K562 (cell line): ENCODE results near the gene CNNM4. TPM values are rescaled to one million over a fixed set of nuclear protein-coding genes. Genes with fewer than 3 reads are reported as not detected.

Source experiments
- ADNP ChIP-seq: fragments of 200-800 bp; sonication (Bioruptor generic); IDR thresholded peaks from 2 replicates; pipeline ENCODE4 v1.6.1; 2016; ENCODE audit warnings: missing genetic modification characterization, missing compliant biosample characterization
- MTA3 ChIP-seq: fragments of 450-650 bp; formaldehyde crosslinking; IDR thresholded peaks from 2 replicates; pipeline ENCODE4 v1.6.1; 2017; ENCODE audit warnings: mild to moderate bottlenecking, borderline replicate concordance
- MXI1 ChIP-seq: IDR thresholded peaks from 2 replicates; pipeline ENCODE4 v1.6.1; 2011; ENCODE audit warnings: low read depth, mild to moderate bottlenecking, improper control_type of control experiment, low read length
- NEUROD1 ChIP-seq: fragments of 150-350 bp; IDR thresholded peaks from 2 replicates; pipeline ENCODE4 v1.6.1; 2014; ENCODE audit warnings: borderline replicate concordance, low read length, low read depth; ENCODE audit not compliant: partially characterized antibody
- ZNF263 ChIP-seq: sonication (generic); formaldehyde crosslinking; IDR thresholded peaks from 2 replicates; pipeline ENCODE4 v1.8.0; 2022; ENCODE audit warnings: mild to moderate bottlenecking, missing genetic modification reagents, borderline replicate concordance
- ZNF274 ChIP-seq: IDR thresholded peaks from 2 replicates; pipeline ENCODE4 v1.6.1; 2011; ENCODE audit warnings: low read depth, mild to moderate bottlenecking, low read length, moderate library complexity, borderline replicate concordance
- polyA plus RNA-seq, 8 experiments: library from polyadenylated mRNA; depleted of rRNA in 4 of 8; stranded (reverse) in 5 of 8; unstranded in 3 of 8; fragments of >200 nt; fragmentation: Nextera tagmentation in 2 of 8; fragmentation: Illumina TruSeq in 1 of 8; extraction: Ambion mirVana in 2 of 8; extraction: Trizol in 1 of 8; gene quantifications; 2 replicates each; pipeline versions ENCODE4 v1.2.1 to v1.2.3, GENCODE V29; 2011 to 2014; ENCODE audit warnings: inconsistent platforms in 1 of 8, missing spikeins in 1 of 8
- total RNA-seq, 7 experiments: library from RNA; depleted of rRNA in 6 of 7; stranded (reverse); fragments of >200 nt in 6 of 7; fragmentation: Illumina TruSeq in 2 of 7; extraction: Trizol in 2 of 7; gene quantifications; 2 replicates each; pipeline versions ENCODE4 v1.2.1 to v1.2.3, GENCODE V29; 2011 to 2021; ENCODE audit warnings: low replicate concordance in 1 of 7
- TF ChIP-seq, protein P1 (sequence below): sonication (generic); formaldehyde crosslinking; IDR thresholded peaks from 2 replicates; pipeline ENCODE4 v1.8.0; 2023; ENCODE audit warnings: mild to moderate bottlenecking, missing genetic modification reagents
- TF ChIP-seq, protein P2 (sequence below): fragments of 250-450 bp; sonication (Bioruptor Pico); IDR thresholded peaks from 2 replicates; pipeline ENCODE4 v1.4.0; 2020; ENCODE audit warnings: mild to moderate bottlenecking
- TF ChIP-seq, protein P3 (sequence below), 2 experiments: fragments of 450-650 bp; IDR thresholded peaks; 2 replicates each; pipeline ENCODE4 v1.6.1; 2016; ENCODE audit warnings: mild to moderate bottlenecking in 2 of 2, borderline replicate concordance in 1 of 2, low read depth in 1 of 2, moderate library complexity in 1 of 2
- TF ChIP-seq, protein P4 (sequence below), 2 experiments: fragments of 450-650 bp; conservative IDR thresholded peaks; 2 replicates each; pipeline ENCODE4 v1.6.1; 2017; ENCODE audit warnings: mild to moderate bottlenecking in 2 of 2, moderate library complexity in 2 of 2

CNNM4 gene
- total and polyA plus RNA-seq, 9 of the 15 experiments (the other 6 are each of a cell fraction or from before 2014, with no cell fraction given): 0.96 to 6.3 (median 2.8) TPM

DNA sequence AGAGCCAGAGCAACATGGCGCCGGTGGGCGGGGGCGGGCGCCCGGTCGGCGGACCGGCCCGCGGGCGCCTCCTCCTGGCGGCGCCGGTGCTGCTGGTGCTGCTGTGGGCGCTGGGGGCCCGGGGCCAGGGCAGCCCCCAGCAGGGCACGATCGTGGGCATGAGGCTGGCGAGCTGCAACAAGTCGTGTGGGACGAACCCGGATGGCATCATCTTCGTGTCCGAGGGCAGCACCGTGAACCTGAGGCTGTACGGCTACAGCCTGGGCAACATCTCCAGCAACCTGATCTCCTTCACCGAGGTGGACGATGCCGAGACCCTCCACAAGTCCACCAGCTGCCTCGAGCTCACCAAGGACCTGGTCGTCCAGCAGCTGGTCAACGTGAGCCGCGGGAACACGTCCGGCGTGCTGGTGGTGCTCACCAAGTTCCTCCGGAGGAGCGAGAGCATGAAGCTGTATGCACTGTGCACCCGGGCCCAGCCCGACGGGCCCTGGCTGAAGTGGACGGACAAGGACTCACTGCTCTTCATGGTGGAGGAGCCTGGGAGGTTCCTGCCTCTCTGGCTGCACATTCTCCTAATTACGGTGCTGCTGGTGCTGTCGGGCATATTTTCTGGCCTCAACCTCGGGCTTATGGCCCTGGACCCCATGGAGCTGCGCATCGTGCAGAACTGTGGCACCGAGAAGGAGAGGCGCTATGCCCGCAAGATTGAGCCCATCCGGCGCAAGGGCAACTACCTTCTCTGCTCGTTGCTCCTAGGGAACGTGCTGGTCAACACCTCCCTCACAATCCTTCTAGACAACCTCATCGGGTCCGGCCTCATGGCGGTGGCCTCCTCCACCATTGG lies 507 bp downstream of the CNNM4 start (continued):
- no peak for TF ChIP-seq NEUROD1
- TF ChIP-seq, protein P1, sequence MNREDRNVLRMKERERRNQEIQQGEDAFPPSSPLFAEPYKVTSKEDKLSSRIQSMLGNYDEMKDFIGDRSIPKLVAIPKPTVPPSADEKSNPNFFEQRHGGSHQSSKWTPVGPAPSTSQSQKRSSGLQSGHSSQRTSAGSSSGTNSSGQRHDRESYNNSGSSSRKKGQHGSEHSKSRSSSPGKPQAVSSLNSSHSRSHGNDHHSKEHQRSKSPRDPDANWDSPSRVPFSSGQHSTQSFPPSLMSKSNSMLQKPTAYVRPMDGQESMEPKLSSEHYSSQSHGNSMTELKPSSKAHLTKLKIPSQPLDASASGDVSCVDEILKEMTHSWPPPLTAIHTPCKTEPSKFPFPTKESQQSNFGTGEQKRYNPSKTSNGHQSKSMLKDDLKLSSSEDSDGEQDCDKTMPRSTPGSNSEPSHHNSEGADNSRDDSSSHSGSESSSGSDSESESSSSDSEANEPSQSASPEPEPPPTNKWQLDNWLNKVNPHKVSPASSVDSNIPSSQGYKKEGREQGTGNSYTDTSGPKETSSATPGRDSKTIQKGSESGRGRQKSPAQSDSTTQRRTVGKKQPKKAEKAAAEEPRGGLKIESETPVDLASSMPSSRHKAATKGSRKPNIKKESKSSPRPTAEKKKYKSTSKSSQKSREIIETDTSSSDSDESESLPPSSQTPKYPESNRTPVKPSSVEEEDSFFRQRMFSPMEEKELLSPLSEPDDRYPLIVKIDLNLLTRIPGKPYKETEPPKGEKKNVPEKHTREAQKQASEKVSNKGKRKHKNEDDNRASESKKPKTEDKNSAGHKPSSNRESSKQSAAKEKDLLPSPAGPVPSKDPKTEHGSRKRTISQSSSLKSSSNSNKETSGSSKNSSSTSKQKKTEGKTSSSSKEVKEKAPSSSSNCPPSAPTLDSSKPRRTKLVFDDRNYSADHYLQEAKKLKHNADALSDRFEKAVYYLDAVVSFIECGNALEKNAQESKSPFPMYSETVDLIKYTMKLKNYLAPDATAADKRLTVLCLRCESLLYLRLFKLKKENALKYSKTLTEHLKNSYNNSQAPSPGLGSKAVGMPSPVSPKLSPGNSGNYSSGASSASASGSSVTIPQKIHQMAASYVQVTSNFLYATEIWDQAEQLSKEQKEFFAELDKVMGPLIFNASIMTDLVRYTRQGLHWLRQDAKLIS (CRISPR knock-in tag): no peak
- TF ChIP-seq ZNF274: no peak
- TF ChIP-seq ZNF263 (CRISPR knock-in tag): peak; percentile 91
- TF ChIP-seq, protein P2, sequence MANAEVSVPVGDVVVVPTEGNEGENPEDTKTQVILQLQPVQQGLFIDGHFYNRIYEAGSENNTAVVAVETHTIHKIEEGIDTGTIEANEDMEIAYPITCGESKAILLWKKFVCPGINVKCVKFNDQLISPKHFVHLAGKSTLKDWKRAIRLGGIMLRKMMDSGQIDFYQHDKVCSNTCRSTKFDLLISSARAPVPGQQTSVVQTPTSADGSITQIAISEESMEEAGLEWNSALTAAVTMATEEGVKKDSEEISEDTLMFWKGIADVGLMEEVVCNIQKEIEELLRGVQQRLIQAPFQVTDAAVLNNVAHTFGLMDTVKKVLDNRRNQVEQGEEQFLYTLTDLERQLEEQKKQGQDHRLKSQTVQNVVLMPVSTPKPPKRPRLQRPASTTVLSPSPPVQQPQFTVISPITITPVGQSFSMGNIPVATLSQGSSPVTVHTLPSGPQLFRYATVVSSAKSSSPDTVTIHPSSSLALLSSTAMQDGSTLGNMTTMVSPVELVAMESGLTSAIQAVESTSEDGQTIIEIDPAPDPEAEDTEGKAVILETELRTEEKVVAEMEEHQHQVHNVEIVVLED (CRISPR knock-in tag): no peak
- no peak for TF ChIP-seq ADNP (tag)
- TF ChIP-seq, protein P3, sequence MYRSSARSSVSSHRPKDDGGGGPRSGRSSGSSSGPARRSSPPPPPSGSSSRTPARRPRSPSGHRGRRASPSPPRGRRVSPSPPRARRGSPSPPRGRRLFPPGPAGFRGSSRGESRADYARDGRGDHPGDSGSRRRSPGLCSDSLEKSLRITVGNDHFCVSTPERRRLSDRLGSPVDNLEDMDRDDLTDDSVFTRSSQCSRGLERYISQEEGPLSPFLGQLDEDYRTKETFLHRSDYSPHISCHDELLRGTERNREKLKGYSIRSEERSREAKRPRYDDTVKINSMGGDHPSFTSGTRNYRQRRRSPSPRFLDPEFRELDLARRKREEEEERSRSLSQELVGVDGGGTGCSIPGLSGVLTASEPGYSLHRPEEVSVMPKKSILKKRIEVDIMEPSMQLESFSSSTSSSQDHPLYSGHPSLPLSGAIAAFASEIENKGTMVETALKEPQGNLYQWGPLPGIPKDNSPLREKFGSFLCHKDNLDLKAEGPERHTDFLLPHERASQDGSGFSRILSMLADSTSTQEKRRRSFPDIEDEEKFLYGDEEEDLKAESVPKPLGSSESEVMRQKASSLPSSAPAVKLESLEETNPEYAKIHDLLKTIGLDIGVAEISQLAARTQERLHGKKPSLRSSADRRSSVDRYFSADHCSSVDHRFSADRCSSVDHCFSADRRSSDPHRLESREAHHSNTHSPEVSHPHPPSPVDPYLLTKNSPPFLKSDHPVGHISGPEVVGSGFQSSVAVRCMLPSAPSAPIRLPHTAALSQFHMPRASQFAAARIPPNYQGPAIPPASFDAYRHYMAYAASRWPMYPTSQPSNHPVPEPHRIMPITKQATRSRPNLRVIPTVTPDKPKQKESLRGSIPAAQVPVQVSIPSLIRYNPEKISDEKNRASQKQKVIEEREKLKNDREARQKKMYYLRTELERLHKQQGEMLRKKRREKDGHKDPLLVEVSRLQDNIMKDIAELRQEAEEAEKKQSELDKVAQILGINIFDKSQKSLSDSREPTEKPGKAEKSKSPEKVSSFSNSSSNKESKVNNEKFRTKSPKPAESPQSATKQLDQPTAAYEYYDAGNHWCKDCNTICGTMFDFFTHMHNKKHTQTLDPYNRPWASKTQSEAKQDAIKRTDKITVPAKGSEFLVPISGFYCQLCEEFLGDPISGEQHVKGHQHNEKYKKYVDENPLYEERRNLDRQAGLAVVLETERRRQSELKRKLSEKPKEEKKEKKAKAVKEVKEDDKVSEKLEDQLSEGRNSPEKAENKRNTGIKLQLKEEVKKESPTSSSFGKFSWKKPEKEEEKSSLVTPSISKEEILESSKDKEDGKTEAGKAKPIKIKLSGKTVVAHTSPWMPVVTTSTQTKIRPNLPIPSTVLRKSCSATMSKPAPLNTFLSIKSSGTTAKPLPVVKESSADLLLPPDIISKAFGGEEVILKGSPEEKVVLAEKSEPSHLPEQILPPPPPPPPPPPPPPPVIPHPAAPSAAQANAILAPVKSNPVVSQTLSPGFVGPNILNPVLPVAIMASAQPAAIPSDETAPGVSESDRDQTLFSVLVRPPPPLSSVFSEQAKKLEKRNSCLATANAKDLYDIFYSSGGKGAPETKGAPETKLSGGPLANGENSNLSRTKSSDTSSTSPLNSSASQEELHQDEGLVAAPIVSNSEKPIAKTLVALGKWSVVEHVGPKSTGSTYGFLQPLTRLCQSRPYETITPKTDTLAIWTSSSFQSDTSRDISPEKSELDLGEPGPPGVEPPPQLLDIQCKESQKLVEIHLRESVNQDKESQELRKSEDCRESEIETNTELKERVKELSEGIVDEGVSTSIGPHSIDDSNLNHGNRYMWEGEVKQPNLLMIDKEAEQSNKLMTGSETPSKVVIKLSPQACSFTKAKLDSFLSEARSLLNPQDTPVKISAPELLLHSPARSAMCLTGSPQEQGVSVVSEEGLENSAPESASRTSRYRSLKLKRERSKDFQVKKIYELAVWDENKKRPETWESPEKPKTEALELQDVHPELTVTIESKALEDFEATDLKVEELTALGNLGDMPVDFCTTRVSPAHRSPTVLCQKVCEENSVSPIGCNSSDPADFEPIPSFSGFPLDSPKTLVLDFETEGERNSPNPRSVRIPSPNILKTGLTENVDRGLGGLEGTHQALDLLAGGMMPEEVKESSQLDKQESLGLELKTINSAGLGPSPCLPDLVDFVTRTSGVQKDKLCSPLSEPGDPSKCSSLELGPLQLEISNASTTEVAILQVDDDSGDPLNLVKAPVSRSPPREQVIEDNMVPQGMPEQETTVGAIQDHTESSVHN (IDR thresholded peaks at IDR 0.05; ENCODE audit: borderline replicate concordance in 1 of 2, low read depth in 1 of 2): no peak
- TF ChIP-seq, protein P4, sequence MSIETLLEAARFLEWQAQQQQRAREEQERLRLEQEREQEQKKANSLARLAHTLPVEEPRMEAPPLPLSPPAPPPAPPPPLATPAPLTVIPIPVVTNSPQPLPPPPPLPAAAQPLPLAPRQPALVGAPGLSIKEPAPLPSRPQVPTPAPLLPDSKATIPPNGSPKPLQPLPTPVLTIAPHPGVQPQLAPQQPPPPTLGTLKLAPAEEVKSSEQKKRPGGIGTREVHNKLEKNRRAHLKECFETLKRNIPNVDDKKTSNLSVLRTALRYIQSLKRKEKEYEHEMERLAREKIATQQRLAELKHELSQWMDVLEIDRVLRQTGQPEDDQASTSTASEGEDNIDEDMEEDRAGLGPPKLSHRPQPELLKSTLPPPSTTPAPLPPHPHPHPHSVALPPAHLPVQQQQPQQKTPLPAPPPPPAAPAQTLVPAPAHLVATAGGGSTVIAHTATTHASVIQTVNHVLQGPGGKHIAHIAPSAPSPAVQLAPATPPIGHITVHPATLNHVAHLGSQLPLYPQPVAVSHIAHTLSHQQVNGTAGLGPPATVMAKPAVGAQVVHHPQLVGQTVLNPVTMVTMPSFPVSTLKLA (conservative IDR thresholded peaks at IDR 0.05): no peak
- TF ChIP-seq MTA3: 0 out of 2 replicates have a peak, but pooled peaks have one; percentile 43
- TF ChIP-seq MXI1: no peak
